Body of pancreas (tissue), 4 donors: Measurements from ENCODE around the gene UBA1. TPM values are rescaled to one million over a fixed set of nuclear protein-coding genes. Genes with fewer than 3 reads are reported as not detected.

Experiments used
- ATAC-seq: fragments of 150-250 bp; one replicate; pipeline ENCODE4 v1.9.1; 2016
- DNase-seq, 4 donors: peaks; one replicate each; pipeline ENCODE4 v3.0.0-alpha.2; 2019
- H3K27ac ChIP-seq, 4 donors: fragments of 200-600 bp; sonication (generic); 1 replicate in 3 of 4; 2 replicates in 1 of 4; pipeline versions ENCODE4 v1.5.1 to v1.6.1; 2016 to 2019; ENCODE audit warnings: mild to moderate bottlenecking in 1 of 4, mixed read lengths in 1 of 4, moderate library complexity in 1 of 4
- H3K27me3 ChIP-seq, 2 donors: fragments of 200-600 bp; sonication (generic); one replicate each; pipeline ENCODE4 v1.6.0; 2016; ENCODE audit warnings: mild to moderate bottlenecking in 1 of 2
- H3K36me3 ChIP-seq, 2 donors: fragments of 200-600 bp; sonication (generic); replicated peaks in 1 of 2; 2 replicates each; pipeline ENCODE4 v1.5.1; 2016; ENCODE audit warnings: low read depth in 2 of 2; ENCODE audit not compliant: insufficient read depth in 1 of 2
- H3K4me1 ChIP-seq: fragments of 200-600 bp; sonication (generic); one replicate; pipeline ENCODE4 v1.6.0; 2016
- H3K4me3 ChIP-seq, 2 donors: fragments of 200-600 bp; sonication (generic); 1 replicate in 1 of 2; 2 replicates in 1 of 2; pipeline ENCODE4 v1.5.1; 2016 to 2019
- H3K9me3 ChIP-seq, 3 donors: fragments of 200-600 bp; sonication (generic); 1 replicate in 2 of 3; 2 replicates in 1 of 3; pipeline ENCODE4 v1.5.1; 2016
- CTCF ChIP-seq, 7 experiments: fragments of 450-650 bp in 4 of 7; fragments of 200-600 bp in 3 of 7; sonication (generic) in 3 of 7; IDR thresholded peaks; one replicate each; pipeline ENCODE4 v1.5.1; 2016 to 2019; ENCODE audit warnings: antibody characterized with exemption in 7 of 7
- POLR2A ChIP-seq, 3 donors: fragments of 450-650 bp; IDR thresholded peaks; one replicate each; pipeline ENCODE4 v1.6.1; 2016; ENCODE audit warnings: antibody characterized with exemption in 3 of 3, mild to moderate bottlenecking in 2 of 3
- WGBS, 2 donors: methylation state at CpG; one replicate each; pipeline ENCODE4 v1.1.5; 2017; 5-methylcytosine and 5-hydroxymethylcytosine counted together
- intact Hi-C: fragments of 100-400 bp; cut with DNase I; formaldehyde crosslinking; loops from one replicate; pipeline ENCODE4 v1.15.1; 2023
- total RNA-seq, 2 donors: library from RNA; depleted of rRNA; stranded (reverse); fragments of >200 nt; gene quantifications; one replicate each; pipeline ENCODE4 v1.1.0, GENCODE V29; 2016

Gene UBA1
- total RNA-seq, 2 donors from 2014 or later: 70.8 to 82.4 TPM

DNA sequence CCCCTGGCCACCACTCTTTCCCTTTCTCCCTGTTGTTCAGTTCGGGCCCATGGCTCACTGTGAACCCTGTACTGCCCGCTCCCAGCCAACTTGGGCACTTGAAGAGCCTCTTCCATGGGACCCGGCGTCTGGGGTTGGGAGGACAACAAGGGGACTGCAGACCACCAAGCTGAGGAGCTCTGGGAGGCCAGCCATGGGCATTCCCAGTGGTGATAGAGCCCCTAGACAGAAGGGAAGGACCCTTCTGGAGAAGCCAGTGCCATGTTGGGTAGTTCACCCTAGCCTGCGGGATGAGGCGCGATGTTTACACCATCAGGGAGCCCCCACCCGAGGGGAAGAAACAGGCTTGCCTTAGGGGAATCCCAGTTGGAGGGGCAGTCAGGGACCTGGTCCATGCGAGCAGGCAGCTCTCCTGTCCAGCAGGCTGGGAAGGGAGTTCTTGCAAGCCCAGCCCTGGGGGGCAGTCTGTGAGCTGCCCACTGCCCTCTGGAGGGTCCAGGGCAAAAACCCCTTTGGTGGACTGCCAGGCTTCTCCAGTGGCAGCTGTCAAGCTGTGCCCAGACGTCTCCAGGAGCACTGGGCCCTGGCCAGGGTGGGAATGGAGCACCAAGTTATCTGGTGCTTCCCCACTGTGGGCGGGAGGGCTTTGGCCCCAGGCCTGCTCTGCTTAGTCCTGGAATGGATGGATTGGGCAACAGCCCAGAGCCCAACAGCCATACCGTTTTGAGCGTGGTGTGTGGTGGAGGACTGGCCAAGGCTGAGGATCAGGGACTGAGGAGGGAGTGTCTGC is 23.7 kb upstream of the UBA1 start:
- ATAC-seq: no peak
- 71% methylated on average over 8 of the region's 13 CpGs; no CpG with 5 or more reads in 1 of the 2 donors for WGBS, 2 donors
- TF ChIP-seq CTCF (IDR thresholded peaks at IDR 0.05): no peak
- no peak for TF ChIP-seq POLR2A (IDR thresholded peaks at IDR 0.05)
- H3K27me3 ChIP-seq: no peaks in the 10 kb centered on the region
- intact Hi-C loops: no loop called here
- no peaks in the 10 kb centered on the region for H3K4me1 ChIP-seq
- no peak overlapping the region for H3K27ac ChIP-seq
- peaks cover 0 to 2% of the 10 kb centered on the region in 2 donors for H3K36me3 ChIP-seq
- no peaks in the 10 kb centered on the region for H3K9me3 ChIP-seq
- DNase-seq: no peak
- no peak overlapping the region for H3K4me3 ChIP-seq

DNA sequence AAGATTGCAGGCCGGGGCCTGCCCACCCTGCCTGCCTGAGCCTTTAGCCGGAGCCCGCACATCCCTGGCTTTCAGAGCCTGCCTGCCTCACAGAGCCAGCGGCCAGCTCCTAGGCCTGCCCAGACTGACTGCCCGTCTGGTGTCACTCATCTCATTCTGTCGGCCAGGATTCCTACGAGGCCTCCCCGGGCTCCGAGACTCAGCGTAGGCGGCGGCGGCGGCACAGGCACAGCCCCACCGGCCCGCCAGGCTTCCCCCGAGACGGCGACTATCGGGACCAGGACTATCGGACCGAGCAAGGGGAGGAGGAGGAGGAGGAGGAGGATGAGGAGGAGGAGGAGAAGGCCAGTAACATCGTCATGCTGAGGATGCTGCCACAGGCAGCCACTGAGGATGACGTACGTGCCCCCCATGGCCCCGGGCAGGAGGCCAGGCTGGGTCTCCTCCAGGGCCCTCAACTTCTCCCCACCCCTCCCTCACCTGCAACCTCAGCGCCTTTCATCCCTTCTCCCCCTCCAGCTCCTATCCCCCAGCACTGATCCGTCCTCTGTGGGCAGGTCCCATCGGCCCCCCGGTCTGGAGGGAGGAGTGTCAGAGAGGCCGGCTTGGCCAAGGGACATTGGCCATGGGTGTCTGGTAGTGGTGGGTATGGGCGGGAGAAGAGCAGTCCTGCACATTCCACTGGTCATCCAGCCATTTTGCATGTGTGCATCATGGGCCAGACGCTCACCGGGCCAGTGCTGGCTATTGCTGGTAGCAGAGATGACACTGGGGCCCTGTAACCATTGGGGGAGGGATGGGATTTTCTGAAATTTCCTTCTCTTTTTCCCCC is 22.6 kb upstream of the UBA1 start:
- TF ChIP-seq POLR2A (IDR thresholded peaks at IDR 0.05) (no peak), CTCF (IDR thresholded peaks at IDR 0.05) (no peak)
- 83 to 85% methylated on average over 2 to 5 of the region's 34 CpGs for WGBS, 2 donors
- H3K27ac ChIP-seq: no peak overlapping the region
- no peak for ATAC-seq
- H3K4me1 ChIP-seq: no peaks in the 10 kb centered on the region
- DNase-seq: peak in 1 of 4 donors; percentile 0
- H3K36me3 ChIP-seq: peaks cover 0 to 2% of the 10 kb centered on the region in 2 donors
- H3K4me3 ChIP-seq: no peak overlapping the region
- intact Hi-C loops: no loop called here
- H3K9me3 ChIP-seq: no peaks in the 10 kb centered on the region
- no peaks in the 10 kb centered on the region for H3K27me3 ChIP-seq

DNA sequence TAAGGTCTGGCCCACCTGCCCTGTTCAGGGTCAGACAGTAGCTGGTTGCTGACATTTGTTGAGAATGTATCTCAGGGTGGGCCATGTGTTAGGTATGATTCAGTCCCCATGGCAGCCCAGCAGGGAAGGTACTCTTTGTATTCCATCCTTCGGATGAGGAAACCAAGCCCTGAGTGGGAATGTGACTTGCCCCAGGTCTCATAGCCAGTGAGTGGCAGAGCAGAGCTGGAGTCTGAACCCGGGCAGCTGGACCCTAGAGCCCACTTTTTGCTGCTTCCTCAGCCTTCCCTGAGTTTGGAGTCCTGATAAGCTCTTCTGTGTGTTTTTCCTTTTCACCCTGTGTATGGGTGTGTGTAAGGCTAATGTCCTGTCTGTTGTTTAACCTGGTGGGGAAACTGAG is 21.6 kb upstream of the UBA1 start:
- Histone ChIP-seq H3K27me3 (no peaks in the 10 kb centered on the region), H3K9me3 (no peaks in the 10 kb centered on the region), H3K4me1 (no peaks in the 10 kb centered on the region), H3K36me3 (peaks cover 0 to 5% of the 10 kb centered on the region in 2 donors), H3K27ac (no peak overlapping the region), H3K4me3 (no peak overlapping the region)
- no CpG with 5 or more reads among the region's 2 CpGs for WGBS, 2 donors
- intact Hi-C loops: no loop called here
- DNase-seq (no peak), ATAC-seq (no peak)
- TF ChIP-seq CTCF (IDR thresholded peaks at IDR 0.05): no peak
- no peak for TF ChIP-seq POLR2A (IDR thresholded peaks at IDR 0.05)

GRCh38 chrX:47172549-47172948 is 21.1 kb upstream of the UBA1 start:
- Histone ChIP-seq H3K36me3 (peaks cover 0 to 7% of the 10 kb centered on the region in 2 donors), H3K27me3 (no peaks in the 10 kb centered on the region), H3K27ac (no peak overlapping the region), H3K4me1 (no peaks in the 10 kb centered on the region), H3K4me3 (no peak overlapping the region), H3K9me3 (no peaks in the 10 kb centered on the region)
- WGBS, 2 donors: 94 to 100% methylated on average over 1 to 5 of the region's 7 CpGs
- DNase-seq (peak in 1 of 4 donors; percentile 3), ATAC-seq (no peak)
- intact Hi-C loops: no loop called here
- TF ChIP-seq POLR2A (IDR thresholded peaks at IDR 0.05) (no peak), CTCF (IDR thresholded peaks at IDR 0.05) (no peak)
